ENCODE data around the gene C1orf159. TPM values are rescaled to one million over a fixed set of nuclear protein-coding genes. Genes with fewer than 3 reads are reported as not detected.
A peak's percentile ranks its signal among the peaks of the same experiment; 100 is the strongest.
"Not testable (repeated sequence)": the region's sequence is repeated elsewhere in the genome, so short reads cannot be mapped to it uniquely, and the experiment has no call there.

The C1orf159 gene
- 10 to 100 TPM in 1 of 4 donors, 1 to 10 TPM in 3; 7.9 to 14.8 (median 9.5) TPM for polyA plus RNA-seq (ENCODE audit: insufficient read length in 4 of 4)

DNA sequence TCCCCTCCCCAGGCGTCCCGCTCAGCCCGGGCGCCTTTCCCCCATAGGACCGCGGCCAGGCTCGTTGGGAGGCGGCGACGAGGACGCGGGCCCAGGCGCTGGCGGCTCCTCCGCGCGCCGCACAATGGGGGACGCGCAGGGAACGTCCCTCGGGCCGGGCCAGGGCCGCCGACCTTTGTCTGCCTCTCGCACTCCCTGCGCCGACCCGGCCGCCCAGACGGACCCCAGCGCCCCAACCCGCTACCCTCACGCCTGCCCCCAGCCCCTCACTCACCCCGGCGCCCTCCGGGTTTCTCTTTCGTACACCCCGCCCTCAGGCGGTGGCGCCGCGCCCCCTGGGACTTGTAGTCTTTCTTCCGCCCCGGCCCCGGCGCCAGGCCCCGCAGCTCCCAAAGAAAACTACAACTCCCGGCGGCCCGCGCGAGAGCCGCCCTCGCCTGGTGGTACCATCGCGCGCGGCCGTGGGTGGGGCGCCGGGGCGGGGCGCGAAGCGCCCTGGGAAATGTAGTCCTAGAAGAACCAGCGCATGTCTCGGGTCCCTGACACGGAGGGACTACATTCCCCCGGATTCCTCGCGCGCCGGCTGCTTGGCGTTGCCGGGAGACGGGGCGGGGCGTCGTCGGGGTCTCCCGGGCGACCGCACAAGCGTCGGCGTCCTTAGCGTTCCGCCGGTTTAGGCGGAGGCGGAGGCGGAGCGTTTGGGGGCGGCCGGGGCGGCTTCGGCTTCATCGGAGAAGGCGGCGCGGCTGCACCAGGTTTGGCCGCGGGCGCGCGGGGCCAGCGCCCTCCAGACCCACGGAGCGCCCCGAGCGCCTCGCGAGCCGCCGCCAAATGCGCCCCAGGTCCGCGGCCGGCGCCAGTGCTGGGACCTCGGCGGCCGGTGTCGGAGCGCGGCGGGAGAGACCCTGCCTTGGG is at the start of gene C1orf159:
Gene C1orf159, minus strand, starts transcription at position 304 of the 915 bp plus-strand sequence. CDS start 24,546 bp downstream, outside the sequence.
- DNase-seq (ENCODE audit: low read depth in 4 of 4, low spot score in 3 of 4): peak; percentile 89 to 97 (median 96)

DNA sequence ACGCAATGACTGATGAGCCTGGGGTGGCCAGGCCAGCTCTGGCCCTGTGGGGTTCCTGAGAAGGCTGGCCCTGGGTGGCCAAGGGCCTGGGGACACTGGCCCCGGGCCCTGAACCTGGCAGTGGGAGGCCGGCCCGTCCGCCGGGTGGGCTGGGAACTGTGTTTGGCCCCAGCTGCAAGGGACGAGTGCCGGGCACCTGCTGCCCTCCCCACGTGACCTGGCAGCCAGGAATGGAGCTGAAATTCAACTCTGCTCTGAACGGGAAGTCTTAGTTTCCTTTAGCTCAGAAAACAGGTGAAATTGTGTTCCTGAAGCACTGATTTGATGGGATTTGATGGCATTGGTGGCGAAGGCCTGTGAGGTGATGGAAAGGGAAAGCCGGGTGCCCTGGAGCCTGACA is 49.6 kb upstream of the C1orf159 start:
- no peak for DNase-seq (ENCODE audit: low read depth in 4 of 4, low spot score in 3 of 4)

- DNase-seq (ENCODE audit: low read depth in 4 of 4, low spot score in 3 of 4): no peak
Measured at GRCh38 chr1:1164701-1165451, 49.0 kb upstream of the C1orf159 start.

DNA sequence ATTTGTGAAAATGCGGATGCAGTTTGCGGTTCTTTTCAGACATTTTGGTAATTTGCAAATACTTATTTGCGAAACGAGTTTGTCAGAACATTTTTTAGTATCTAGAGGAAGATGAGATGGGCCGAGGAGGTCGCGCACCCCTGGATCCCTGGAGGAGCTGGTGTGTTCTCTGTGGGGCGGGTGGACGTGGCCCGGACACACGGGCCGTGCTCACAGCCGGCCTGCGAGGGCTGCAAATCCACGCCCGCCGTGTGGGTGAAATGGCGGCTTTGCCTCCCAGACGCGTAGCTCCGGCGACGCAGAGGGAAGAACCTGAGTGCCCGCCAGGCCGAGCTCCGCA is 48.4 kb upstream of the C1orf159 start:
- no peak for DNase-seq (ENCODE audit: low read depth in 4 of 4, low spot score in 3 of 4)

DNA sequence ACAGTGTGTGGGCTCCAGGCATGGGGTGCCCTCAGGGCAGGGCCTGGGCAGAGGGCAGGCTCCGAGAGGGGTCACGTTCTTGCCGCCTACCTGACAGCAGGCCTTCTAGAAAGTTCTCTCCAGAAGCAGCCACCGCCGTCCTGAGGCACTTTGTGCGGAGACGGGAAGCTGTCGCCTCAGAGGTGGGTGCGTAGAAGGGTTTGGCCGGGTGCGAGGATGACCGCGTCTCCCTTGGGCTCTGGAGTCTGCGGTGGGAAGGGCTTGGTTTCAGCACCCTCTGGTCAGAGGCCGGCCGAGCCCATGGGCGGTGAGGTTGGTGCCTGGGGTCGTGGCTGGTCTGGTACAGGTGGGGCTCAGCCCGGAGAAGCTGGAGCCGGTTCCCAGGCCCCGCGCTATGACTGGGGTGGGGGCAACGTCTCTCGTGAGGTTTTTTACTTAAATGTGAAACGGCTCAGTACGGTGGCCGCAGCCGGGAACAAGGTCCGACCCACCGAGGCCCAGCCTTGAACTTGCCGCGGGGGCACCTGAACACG is 47.7 kb upstream of the C1orf159 start:
- no peak for DNase-seq (ENCODE audit: low read depth in 4 of 4, low spot score in 3 of 4)

DNA sequence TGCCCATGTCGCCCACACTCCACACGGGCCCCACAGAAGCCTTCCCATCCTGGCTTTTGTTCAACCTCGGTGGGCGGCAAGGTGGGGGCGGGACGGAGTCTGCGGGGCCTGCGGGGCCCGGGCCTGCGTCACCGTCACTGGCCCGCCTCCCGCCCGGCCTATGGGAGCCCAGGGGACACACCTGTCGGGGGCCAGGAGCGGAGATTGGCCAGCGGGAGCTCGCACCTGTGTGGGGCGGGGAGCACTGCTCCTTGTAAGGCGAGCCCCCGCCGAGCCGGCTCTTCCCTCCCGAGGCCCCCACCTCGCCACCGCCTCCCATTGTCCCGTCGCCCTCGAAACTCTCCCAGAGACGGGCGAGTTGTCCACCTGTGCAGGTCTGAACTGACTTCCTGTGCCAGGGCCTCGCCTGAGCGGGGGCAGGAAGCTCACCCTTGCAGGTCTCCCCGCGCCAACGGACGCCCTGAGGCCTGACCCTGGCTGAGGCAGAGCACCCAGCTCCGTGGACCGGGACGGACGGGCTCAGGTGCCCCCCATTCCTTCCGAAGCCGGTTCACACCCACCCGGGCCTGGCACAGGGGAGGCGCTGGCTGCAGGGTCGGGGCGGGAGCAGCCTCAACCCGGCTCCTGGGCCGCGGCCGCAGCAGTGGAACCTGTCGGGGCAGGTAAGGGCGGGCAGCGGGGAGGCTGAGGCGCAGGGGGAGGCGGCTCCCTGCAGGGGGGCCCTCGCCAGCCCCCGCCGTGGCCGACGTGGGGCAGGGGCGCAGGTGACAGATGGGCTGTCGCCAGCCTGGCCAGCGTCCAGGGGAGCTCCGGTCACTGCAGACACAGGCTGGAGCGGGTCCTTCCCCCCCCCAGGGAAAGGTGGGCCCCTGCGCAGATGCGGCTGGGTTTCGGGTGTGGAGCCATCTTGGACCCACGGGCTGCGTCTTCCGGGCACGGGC is 47.0 kb upstream of the C1orf159 start:
- no peak for DNase-seq (ENCODE audit: low read depth in 4 of 4, low spot score in 3 of 4)

DNA sequence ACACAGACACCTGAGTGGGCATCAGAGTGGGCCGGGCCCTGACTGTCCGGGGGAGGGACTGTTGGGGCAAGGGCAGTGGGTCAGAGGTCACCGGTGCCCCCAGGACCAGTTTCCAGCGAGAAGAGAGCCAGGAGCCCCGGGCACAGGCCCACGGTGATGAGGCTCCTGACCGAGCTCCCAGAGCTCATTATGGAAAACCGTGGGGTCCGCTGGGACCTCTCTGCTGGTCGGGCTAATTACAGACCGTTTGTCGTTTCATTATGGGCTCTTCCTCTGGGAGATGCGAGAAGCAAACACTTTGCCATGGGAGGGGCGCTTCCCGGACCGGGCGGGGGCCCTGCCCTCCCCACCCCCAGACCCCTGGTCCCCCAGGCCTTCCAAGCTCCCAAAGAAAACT is 45.8 kb upstream of the C1orf159 start:
- no peak for DNase-seq (ENCODE audit: low read depth in 4 of 4, low spot score in 3 of 4)

- DNase-seq (ENCODE audit: low read depth in 4 of 4, low spot score in 3 of 4): no peak
Measured at GRCh38 chr1:1161078-1161682, 45.3 kb upstream of the C1orf159 start.

GRCh38 chr1:1160281-1160930 is 44.5 kb upstream of the C1orf159 start:
- no peak for DNase-seq (ENCODE audit: low read depth in 4 of 4, low spot score in 3 of 4)

GRCh38 chr1:1157914-1158710 is 42.2 kb upstream of the C1orf159 start:
- DNase-seq (ENCODE audit: low read depth in 4 of 4, low spot score in 3 of 4): no peak

- no peak for DNase-seq (ENCODE audit: low read depth in 4 of 4, low spot score in 3 of 4)
Measured at GRCh38 chr1:1157426-1157913, 41.6 kb upstream of the C1orf159 start.

DNA sequence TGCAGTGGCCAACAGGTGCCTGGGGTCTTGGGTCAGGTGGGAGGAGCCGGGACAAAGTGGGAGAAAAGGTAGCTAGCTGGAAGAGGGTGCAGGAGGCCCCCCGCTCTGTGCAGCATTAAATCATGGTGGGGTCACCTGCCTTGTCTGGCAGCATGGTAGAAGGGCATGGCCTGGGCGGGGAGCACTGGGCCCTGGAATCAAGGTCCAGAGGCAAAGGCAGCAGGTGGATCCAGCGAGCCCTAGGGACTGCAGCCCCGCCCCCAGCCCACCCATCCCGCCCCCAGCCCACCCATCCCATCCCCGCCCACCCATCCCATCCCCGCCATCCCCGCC is 41.1 kb upstream of the C1orf159 start:
- no peak for DNase-seq (ENCODE audit: low read depth in 4 of 4, low spot score in 3 of 4)

GRCh38 chr1:1156140-1157032 is 40.5 kb upstream of the C1orf159 start:
- DNase-seq (ENCODE audit: low read depth in 4 of 4, low spot score in 3 of 4): no peak

DNA sequence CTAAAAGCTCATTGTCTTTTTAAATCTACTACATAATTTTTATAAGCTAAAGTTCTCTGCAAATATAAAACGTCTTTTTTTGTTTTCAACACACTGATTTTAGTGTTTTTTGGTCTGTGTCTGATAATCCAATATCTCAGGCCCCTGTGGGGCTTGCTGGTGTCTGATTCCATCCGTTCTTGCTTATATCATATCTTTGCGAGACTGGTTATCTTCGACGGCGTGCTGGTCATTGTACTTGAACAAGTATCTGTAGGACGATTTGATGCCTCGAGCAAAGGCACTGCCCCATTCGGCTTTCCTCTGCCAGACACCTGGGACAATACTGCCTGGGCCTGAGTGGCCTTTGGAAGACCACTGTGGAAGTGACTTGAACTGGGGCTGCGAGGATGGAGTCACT is 39.4 kb upstream of the C1orf159 start:
- no peak for DNase-seq (ENCODE audit: low read depth in 4 of 4, low spot score in 3 of 4)

- DNase-seq (ENCODE audit: low read depth in 4 of 4, low spot score in 3 of 4): no peak
Measured at GRCh38 chr1:1153874-1154273, 38.0 kb upstream of the C1orf159 start.

DNA sequence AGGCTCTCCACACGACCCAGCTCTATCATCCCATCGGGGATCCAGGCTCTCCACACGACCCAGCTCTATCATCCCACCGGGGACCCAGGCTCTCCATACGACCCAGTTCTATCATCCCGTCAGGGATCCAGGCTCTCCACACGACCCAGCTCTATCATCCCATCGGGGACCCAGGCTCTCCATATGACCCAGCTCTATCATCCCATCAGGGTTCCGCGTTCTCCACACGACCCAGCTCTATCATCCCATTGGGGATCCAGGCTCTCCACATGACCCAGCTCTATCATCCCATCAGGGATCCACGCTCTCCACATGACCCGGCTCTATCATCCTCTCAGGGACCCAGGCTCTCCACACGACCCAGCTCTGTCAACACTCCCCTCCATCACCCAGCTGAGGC is 37.3 kb upstream of the C1orf159 start:
- DNase-seq (ENCODE audit: low read depth in 4 of 4, low spot score in 3 of 4): not testable (repeated sequence)

- DNase-seq (ENCODE audit: low read depth in 4 of 4, low spot score in 3 of 4): not testable (repeated sequence)
Measured at GRCh38 chr1:1152431-1152830, 36.5 kb upstream of the C1orf159 start.

- no peak for DNase-seq (ENCODE audit: low read depth in 4 of 4, low spot score in 3 of 4)
Measured at GRCh38 chr1:1151306-1151705, 35.4 kb upstream of the C1orf159 start.
